CD4-positive, alpha-beta T cell treated with Interleukin-2 at 100 ng/mL for 4 hours (primary cell): ENCODE data around the gene MTHFSD.

Experiments
- DNase-seq: peaks from one replicate; pipeline ENCODE4 v3.0.0-alpha.2; 2020; ENCODE audit warnings: low spot score

The MTHFSD gene

DNA sequence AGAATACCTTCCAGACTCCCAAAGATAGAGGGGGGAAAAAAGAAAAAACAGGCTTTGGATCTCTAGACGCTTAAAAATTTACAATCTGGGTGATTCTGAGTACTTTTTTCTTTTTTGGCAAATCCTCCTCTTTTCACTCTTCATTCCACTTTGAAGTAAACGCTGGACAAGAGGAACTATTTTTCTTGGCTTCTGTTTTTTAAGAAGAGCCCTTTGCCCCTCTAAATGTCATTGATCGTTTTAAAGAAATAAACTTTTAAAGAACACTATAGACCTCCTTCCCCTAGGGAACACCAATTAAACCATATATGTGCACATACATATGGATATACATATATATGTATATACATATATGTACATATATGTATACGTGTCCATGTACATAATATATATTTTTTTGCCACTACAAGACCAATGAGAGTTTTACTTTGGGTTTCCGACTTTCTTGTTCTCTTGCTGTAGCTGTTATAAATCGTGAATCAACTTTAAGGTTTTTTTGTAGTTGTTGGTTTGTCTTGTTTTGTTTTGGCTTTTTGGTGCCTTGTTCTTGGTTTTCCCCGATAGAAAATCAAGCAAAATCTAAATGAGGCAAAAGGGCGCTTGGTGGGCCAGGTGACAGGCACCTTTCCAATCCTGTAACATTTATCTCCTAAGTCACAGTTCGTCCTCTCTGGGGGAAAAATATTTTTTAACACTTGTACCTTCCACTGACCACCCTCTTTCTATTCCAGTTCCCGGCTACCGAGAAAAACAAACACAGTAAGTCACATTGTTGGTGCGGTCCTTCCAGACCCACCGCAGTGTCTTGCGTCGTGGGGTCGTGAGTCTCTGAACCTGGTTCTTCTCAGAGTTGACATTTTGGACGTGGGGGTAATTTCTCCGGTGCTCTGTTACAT, 40.3 kb downstream of the MTHFSD start:
- DNase-seq, result no peak

DNA sequence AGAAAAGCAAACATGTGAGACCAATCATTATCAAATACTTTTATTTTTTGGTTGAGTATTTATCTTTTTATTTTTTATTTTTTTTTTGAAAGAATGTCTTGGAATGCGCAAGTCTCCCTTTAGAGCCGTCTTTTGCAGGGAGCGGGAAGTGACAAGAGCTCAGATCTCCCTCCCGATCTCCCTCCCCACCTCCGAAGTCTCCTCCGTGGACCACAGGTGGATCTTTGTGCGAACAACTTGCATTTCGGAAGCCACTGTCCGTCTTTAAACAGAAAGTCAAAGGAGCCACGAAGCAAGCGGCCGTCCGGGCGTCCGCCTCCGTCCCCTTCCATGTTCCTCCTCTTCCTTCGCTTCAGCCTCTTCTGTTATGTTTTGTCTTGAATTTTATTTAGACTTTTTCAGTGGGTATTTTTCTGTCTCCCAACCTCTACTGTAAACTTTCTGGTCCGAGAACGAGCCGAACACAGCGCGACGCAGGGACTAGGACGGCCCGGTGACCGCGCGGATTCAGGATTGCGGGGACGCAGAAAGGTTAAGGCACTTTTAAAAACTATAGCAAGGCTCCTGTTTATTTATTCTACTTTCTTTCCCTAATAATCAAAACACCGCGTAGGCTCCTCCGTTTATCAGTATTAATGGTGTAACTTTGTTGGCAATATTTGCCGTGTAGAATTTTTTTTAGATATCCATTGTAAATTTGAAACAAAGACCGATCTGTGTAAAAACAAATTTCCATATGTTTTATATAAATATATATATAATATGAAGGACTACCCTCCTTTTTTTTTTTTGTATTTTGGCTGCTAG, 41.4 kb downstream of the MTHFSD start:
- no peak for DNase-seq

DNA sequence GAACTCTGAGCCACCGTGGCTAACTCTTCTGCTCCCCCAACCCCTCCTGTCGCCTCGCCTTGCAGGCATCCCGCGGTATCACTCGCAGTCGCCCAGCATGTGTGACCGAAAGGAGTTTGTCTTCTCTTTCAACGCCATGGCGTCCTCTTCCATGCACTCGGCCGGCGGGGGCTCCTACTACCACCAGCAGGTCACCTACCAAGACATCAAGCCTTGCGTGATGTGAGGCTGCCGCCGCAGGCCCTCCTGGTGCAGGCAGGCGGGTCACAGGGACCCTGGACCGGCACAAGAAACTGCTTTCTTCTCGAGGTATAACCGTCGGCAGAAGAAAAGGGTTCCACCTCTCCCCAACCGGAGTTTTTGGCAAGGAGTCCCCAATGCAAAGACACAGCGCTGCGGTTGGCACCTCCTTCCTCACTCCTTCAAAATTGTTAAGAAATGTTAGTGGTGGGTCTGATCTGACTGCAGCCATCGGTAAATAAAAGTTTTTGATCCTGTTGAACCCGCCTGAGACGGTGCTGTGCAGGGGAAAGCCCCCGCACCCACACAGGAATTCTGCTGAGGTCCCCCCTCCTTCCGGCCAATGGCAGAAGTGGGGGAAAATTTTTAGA, 42.1 kb downstream of the MTHFSD start:
- no peak for DNase-seq

DNA sequence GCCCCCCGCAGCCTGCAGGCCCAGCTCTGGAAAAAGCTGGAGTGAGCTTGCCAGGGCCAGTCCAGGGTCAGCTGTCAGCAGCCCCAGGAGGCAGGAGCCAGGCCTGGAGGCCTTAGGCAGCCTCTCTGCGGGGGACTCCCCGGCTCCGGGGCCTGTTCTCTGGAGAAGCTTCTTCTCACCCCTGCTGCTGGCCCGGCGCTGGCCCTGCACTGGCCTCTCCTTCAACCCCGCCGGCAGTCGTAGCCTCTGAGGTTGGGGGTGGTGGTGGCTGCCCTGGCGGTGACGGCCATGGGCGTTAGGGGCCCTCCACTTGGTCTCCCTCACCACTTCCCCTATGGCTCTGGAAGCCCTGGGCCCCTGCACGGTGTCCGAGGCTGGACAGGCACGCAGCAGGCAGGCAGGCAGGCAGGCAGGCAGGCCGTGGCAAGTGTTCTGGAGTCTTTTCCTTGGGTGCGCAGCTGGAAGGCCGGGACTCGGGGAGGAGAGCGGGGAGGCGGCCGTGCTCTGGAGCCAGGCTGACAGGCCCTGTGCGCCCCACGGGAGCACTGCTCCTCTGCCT, 42.7 kb downstream of the MTHFSD start:
- DNase-seq, result no peak

DNA sequence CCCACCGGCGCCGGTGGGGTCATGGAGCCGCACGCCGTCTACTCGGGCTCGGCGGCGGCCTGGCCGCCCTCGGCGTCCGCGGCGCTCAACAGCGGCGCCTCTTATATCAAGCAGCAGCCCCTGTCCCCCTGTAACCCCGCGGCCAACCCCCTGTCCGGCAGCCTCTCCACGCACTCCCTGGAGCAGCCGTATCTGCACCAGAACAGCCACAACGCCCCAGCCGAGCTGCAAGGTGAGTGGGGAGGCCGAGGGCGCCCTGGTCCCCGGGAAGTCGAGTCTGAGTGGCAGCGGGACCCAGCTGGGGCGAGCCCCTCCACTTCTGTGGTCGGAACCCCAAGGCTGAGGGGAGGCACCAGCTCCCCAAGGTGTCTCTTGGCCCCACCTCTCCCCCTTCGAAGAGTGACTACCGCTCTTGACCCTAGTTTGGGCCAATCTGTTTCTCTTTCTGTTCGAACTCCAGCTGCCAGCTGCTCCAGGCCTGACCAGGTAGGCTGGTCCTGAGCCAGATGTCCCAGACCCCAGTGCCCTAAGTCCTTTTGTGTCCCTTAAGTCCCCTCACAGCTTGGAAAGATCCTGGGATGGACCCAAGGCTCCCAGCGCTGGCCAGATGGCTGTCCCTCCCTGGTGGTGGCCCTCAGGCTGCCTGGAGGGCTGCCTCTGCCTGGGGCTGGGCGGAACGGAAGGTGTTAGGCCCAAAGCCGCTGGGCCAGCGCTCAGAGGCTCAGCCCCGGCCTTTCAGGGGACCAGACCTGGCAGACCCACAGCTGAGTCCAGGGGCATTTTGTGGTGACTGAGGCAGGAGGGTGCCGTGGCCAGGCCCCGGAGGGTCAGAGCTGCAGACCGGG, 43.5 kb downstream of the MTHFSD start:
- DNase-seq, result no peak

DNA sequence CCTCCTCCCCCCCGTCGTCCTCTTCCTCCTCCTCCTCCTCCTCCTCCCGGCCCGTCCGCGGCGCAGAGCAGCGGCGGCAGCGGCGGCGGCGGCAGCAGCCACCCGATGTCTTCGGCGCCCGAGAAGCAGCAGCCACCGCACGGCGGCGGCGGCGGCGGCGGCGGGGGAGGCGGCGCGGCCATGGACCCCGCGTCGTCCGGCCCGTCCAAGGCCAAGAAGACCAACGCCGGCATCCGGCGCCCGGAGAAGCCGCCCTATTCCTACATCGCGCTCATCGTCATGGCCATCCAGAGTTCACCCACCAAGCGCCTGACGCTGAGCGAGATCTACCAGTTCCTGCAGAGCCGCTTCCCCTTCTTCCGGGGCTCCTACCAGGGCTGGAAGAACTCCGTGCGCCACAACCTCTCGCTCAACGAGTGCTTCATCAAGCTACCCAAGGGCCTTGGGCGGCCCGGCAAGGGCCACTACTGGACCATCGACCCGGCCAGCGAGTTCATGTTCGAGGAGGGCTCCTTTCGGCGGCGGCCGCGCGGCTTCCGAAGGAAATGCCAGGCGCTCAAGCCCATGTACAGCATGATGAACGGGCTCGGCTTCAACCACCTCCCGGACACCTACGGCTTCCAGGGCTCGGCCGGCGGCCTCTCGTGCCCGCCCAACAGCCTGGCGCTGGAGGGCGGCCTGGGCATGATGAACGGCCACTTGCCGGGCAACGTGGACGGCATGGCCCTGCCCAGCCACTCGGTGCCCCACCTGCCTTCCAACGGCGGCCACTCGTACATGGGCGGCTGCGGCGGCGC, 44.4 kb downstream of the MTHFSD start, which contains the start of gene FOXF1:
TSS of gene FOXF1 (plus strand) at position 63 of the 797 bp plus-strand sequence. CDS start at position 106, 43 bp downstream.
- no peak for DNase-seq

DNA sequence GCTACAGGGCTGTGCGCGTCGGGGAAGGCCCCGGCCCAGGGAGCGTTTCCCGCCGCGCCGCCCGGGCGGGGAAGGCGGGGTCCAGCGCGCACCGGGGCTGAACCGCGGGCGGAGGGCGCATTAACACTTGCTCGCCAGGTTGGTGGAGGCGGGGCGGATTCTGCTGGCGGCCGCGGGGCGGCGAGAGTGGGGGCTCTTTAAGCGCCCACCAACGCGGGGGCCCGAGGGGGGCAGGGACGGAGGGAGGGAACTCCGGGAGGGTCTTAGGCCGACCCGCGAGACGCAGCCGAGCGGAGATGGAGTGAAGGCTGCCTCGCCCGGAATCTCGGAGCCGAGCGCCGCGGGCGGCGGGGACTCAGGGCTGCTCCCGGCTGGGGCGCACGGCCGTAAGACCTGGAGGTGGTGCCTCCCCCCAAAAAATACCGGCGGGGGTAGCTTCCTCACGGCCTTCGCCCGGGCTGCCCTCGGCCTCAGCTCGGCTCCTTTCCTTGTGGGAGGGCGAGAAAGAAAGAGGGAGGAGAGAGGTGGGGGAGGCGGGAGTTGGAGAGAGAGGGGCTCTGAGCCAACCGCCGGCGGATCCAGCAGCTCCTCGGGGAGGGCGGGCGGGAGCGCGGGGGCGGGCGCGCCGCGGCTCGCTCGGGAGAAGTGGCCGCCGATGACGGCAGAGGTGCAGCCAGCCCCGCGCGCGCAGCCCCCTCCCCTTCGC, 45.1 kb downstream of the MTHFSD start:
- DNase-seq, result no peak

DNA sequence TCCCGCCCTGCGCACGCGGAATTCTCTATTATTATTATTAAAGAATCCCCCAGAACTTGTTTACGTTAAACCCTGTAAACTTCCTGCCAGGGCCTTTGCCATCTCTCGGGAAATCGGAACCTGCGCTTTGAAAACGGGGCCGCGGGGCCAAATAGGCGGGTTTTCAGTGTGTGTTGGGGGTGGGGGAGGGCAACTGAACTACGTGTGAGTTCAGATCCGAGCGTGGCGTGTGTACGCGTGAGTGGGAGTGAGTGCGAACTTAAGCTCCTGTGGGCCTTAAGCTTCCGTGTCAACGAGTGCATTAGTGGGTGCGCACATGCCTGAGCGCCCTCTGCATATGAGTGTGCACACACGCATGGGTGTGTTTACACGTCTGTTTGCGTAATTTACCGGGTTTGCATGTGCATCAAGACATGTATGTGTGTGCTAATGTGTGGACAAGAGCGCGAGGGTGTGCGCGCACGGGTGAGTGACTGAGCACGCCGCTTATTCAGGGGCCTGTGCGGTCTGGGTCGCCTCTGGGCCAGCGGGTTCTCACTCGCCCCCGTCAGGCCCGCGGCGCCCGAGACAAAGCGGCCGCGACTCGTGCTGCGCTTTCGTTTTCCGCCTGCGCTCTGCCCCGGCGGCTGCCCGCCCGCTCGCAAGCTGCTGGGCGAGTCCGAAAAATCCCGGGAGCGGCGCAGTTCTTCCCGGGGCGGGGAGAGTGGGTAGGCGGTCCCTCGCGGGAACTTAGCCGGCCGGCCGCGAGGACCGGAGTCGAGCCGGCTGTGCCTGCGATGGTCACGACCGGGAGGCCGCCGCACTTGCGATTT, 45.9 kb downstream of the MTHFSD start:
- DNase-seq, result no peak

DNA sequence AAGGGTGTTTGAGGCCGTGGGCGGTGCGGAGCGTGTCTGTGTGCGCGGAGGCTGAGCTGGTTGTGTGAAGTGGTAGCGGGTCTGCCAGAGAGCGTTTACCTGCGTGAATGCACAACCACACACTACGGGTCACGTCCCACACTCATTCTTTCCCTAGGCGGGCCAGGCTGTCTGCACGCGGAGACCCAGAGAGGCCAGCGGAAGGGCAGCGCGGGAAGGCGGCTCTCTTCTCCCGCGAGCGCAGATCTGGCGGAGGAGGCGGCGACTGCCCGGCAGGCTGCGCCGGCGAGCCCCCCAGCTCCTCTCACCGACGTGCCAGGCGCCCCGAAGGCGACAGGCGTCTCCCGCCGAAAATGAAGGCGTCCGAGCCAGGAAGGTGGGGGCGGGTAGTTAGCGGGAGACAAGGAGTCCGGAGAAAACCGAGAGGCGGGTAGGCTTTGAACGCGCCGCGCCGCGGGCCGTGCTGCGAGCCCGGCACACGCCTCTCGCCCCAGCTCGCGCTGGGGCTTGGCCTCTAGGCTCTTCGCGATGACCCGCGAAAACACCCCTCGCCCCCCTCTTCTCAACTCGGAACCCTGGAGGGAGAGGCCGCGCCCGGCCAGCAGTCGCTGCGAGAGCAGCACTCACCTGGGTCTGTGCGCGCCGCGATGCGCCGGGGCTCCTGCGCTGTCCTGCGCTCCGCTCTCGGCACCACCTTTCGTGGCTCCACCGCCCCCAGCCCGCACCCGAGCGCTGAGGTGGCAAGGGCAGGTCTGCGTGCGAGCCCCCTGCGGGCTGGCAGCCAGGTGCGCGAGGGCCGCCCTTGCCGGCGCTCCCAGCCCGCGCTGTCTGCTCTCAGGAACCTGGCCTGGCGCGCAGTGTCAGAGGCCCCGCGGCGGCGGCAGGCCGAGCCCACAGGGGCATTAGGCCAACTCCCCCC, 46.7 kb downstream of the MTHFSD start:
- no peak for DNase-seq

DNA sequence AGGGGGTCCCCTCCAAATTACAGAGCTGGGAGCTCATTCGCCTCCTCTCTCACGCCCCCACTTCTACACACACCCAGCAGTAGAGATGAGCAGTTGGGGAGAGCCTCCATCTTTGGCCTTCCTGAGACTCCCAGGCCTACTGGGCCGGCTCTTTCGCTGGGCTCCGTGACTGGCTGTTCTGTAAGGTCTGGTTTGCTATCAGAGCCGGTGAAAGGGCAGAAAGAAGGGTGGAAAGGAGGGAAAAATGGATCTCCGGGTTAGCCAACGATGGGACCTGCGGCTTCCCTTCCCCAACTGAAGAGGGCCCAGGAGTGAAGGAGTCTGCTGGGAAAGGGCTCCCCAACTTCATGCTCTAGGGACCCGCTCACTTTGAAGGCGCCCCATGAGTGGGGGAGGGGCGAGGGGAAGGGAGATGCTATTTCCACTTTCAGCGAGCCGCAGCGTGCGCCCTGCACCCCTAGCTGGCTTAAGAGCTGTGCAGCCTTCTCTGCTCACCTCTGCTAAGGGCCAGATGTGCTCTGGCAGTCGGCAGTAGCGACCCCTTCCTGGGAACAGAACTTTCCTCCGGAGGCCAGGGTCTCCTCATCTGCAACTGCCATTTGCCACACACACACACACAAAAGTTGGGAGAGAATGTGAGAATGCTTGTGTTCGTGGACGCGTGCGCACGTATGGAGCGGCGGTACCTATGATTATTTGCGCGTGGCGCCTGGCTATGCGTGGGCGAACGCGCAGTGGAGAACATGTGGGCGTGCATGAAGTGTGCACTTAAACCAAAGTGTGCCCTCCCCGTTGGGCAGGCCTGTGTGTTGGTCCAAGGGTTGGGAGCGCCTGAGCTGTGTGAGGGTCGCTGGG, 47.6 kb downstream of the MTHFSD start:
- DNase-seq, result no peak

DNA sequence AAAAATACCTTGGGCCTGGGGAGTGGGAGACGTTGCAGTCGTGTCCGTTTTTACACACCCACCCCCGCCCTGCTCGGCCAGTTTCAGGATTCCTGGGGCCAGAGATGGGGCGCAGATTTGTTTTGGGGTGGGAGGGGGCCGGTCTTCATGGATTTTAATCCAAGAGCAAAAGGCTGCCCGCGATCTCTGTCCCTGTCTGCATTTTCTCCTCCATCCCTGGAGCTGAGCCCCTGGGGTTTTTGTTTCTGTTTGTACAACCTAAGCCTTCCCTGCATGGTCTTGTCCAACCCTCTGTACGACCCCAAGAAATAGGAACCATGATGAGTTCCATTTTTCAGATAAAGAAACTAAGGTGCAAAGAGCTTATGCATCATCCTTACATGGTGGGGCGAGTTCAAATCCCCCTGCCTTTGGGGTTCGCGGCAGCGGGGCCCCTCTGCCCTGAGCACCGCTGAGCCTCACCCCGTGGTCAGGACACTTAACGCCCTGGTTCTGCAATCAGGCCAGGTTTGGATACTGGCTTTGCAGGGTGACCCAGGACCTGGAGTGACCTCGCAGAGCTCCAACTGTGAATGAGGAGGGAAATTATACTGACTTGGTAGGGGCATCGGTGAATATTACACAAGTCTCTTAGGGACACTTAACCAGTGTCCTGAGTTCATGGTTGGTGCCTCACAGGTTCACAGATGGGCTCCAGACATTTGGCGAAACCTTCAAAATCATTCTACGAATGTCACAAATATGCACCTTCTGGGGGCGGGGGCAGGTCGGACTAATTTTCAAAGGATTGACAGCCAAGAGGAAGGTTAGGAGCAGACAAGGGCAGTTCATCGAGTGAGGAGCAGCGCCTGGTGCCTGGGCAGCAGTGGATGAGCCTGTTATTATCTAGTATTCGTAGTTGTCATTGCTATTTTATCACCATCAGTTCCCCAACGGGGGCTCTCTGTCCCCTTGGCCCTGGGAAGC, 48.9 kb downstream of the MTHFSD start:
- no peak for DNase-seq

DNA sequence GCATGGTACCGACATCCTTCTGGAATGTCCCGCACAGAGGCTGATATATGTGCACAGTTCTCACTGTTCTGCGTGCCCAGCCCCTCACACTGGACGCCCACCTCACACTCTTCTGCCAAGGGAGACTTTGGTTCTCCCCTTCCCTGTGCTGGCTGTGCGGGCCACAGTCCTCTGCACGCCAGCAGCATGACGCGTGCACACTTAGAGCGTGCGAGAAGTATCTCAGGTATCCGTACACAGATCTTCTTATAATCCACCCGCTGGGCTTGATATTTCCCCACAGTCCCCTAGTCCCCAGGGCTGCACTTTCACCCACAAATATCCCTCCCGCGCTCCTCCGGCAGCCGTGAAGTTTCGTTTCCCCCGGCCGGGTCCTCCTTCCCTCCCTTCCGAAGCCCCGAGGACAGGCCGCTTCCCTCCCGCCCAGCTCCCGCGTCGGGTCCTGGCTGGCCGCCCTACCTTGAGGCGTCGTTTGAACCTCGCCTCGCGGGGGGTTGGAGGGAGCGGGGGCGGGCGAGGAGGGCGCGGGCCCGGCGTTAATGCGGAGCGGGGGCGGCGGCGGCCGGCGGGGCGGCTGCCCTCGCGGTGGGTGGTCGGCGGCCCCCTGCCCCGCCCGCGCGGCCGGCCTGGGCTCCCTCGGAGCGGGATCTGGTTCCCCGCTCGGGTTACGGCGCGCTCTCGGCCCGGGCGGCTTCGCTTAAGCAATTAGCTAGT, 49.7 kb downstream of the MTHFSD start:
- no peak for DNase-seq

DNA sequence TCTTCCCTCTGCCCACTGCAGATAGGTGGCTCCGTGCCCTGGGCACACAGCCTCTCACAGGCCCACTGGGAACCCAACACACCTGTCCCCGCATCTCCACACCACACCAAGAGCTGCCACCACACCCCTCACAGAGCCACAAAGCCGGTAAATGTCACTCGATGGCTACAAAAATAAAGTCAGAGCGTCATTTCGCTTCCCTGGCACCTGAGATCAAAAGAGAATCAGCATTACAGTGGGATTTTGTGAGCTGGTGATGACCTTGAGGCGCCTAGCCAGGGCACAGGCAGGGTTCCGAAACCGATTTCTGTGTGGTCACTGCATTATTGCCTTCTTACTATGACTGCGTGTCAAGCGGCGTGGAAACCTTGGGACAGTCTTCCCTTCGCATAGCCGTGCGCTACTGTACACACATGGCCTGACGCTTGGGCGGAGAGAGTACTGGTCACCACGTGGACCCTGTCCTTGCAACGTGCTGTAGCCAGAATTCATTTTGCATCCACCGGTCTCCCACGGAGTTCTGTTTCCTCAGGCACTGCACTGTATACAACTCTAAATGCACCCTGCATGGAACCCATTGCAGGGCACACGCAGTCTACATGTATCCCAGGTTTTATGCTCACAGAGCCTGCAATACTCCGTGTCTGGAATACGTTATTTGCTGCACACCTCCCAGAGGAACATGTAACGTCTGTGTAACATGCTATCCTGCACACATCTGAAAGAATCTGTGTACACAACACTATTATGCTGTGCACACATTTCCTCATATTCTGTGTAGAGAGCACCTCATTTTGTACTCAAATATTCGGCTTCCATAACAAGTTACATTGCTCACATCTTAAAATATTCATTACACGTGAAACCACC, 50.5 kb downstream of the MTHFSD start:
- no peak for DNase-seq

DNA sequence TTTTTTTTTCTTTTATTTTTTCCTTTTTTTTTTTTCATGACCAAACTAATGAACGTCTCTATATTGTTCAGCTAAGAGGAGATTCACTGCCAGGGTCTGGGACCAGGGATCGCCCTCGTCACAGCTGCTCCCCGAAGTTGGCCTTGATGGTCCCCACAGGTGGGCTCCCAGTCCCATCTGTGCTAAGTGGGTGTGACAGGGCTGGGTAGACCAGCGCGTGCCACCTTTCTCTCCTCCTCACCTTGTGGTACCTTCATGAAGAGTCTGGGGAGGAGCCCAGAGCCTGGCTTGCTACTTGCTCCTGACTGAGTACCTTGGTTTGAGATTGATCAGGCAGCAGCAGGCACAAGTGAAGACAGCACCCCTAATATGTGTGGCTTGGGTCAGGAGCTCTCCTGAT, 51.2 kb downstream of the MTHFSD start:
- no peak for DNase-seq
